ENCODE data around the gene RBM20.

- TF ChIP-seq, protein P1, sequence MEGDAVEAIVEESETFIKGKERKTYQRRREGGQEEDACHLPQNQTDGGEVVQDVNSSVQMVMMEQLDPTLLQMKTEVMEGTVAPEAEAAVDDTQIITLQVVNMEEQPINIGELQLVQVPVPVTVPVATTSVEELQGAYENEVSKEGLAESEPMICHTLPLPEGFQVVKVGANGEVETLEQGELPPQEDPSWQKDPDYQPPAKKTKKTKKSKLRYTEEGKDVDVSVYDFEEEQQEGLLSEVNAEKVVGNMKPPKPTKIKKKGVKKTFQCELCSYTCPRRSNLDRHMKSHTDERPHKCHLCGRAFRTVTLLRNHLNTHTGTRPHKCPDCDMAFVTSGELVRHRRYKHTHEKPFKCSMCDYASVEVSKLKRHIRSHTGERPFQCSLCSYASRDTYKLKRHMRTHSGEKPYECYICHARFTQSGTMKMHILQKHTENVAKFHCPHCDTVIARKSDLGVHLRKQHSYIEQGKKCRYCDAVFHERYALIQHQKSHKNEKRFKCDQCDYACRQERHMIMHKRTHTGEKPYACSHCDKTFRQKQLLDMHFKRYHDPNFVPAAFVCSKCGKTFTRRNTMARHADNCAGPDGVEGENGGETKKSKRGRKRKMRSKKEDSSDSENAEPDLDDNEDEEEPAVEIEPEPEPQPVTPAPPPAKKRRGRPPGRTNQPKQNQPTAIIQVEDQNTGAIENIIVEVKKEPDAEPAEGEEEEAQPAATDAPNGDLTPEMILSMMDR (IDR thresholded peaks at IDR 0.05 in 4 of 5, conservative IDR thresholded peaks at IDR 0.05 in 1 of 5) = no peak
- TF ChIP-seq POLR2A (IDR thresholded peaks at IDR 0.05) = no peak
These were observed 204.0 kb downstream of the RBM20 start for GRCh38 chr10:110848106-110848505.
